ENCODE results near the gene LSP1.

Gene LSP1

DNA sequence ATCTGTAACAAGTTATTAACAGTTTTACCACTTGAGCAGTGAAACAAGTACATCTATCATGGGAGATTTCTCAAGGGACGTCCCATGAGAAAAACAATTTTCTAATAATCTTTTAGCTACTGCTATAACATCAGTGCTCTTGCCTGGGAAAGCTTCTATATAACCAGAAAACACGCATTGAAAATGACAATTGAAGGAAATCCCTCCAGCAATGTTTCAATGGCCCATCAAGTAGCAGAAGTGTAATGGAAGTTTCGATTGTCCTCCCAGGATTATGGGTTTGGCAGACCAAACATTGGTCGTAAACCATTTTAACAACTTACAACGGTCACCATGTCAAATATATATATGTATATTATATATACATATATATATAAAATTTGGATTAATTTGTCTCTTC lies 46.8 kb downstream of the LSP1 start:
- Histone ChIP-seq H3K4me1 (ENCODE audit: control insufficient read depth in 1 of 2, insufficient read depth in 2 of 2, low read length in 2 of 2) (no peaks in the 10 kb centered on the region), H3K79me2 (ENCODE audit: control insufficient read depth, insufficient read depth, low read length, poor library complexity) (no peaks in the 10 kb centered on the region), H4K8ac (ENCODE audit: low read depth, low read length) (no peak overlapping the region), H3K4me3 (ENCODE audit: low read depth, low read length) (no peak overlapping the region), H3K9ac (ENCODE audit: low read length) (no peak overlapping the region), H4K12ac (ENCODE audit: low read depth, low read length) (no peak overlapping the region), H3K23ac (ENCODE audit: low read length) (no peak overlapping the region), H2AK5ac (ENCODE audit: low read length) (no peak overlapping the region), H2BK120ac (ENCODE audit: insufficient read depth, low read length, poor library complexity) (no peak overlapping the region), H3K9me3 (ENCODE audit: insufficient read depth, low read depth, low read length) (no peaks in the 10 kb centered on the region), H4K91ac (ENCODE audit: low read depth, low read length) (no peak overlapping the region), H3K27me3 (ENCODE audit: insufficient read depth, low read length) (no peaks in the 10 kb centered on the region), H3K14ac (ENCODE audit: low read length) (no peak overlapping the region), H3K36me3 (ENCODE audit: control insufficient read depth in 1 of 2, insufficient read depth in 2 of 2, low read length in 2 of 2) (no peaks in the 10 kb centered on the region), H2AFZ (ENCODE audit: insufficient read depth, low read length, poor library complexity) (no peak overlapping the region), H3K4me2 (ENCODE audit: low read length) (no peak overlapping the region), H2BK5ac (ENCODE audit: low read depth, low read length, poor library complexity) (no peak overlapping the region), H3K27ac (ENCODE audit: low read depth, low read length) (no peak overlapping the region), H3K18ac (ENCODE audit: low read length) (no peak overlapping the region), H2BK12ac (ENCODE audit: low read length) (no peak overlapping the region), H3K4ac (ENCODE audit: low read depth, low read length) (no peak overlapping the region), H3K79me1 (ENCODE audit: low read length) (no peaks in the 10 kb centered on the region)
- DNase-seq = no peak
- WGBS (ENCODE audit: extremely low coverage, insufficient coverage, insufficient read length) = no CpG with 5 or more reads among the region's 5 CpGs

- Histone ChIP-seq H3K4me2 (ENCODE audit: low read length) (no peak overlapping the region), H3K4me1 (ENCODE audit: control insufficient read depth in 1 of 2, insufficient read depth in 2 of 2, low read length in 2 of 2) (no peaks in the 10 kb centered on the region), H3K23ac (ENCODE audit: low read length) (no peak overlapping the region), H4K12ac (ENCODE audit: low read depth, low read length) (no peak overlapping the region), H2AFZ (ENCODE audit: insufficient read depth, low read length, poor library complexity) (no peak overlapping the region), H3K36me3 (ENCODE audit: control insufficient read depth in 1 of 2, insufficient read depth in 2 of 2, low read length in 2 of 2) (no peaks in the 10 kb centered on the region), H4K8ac (ENCODE audit: low read depth, low read length) (no peak overlapping the region), H4K91ac (ENCODE audit: low read depth, low read length) (no peak overlapping the region), H3K79me2 (ENCODE audit: control insufficient read depth, insufficient read depth, low read length, poor library complexity) (no peaks in the 10 kb centered on the region), H2BK120ac (ENCODE audit: insufficient read depth, low read length, poor library complexity) (no peak overlapping the region), H3K4ac (ENCODE audit: low read depth, low read length) (no peak overlapping the region), H3K27ac (ENCODE audit: low read depth, low read length) (no peak overlapping the region), H3K27me3 (ENCODE audit: insufficient read depth, low read length) (no peaks in the 10 kb centered on the region), H2BK5ac (ENCODE audit: low read depth, low read length, poor library complexity) (no peak overlapping the region), H2AK5ac (ENCODE audit: low read length) (no peak overlapping the region), H3K18ac (ENCODE audit: low read length) (no peak overlapping the region), H3K9ac (ENCODE audit: low read length) (no peak overlapping the region), H3K4me3 (ENCODE audit: low read depth, low read length) (no peak overlapping the region), H3K9me3 (ENCODE audit: insufficient read depth, low read depth, low read length) (no peaks in the 10 kb centered on the region), H3K79me1 (ENCODE audit: low read length) (no peaks in the 10 kb centered on the region), H3K14ac (ENCODE audit: low read length) (no peak overlapping the region), H2BK12ac (ENCODE audit: low read length) (no peak overlapping the region)
- no CpG with 5 or more reads among the region's 5 CpGs for WGBS (ENCODE audit: extremely low coverage, insufficient coverage, insufficient read length)
- DNase-seq = no peak
Measured at GRCh38 chr11:1906181-1906580, 53.3 kb downstream of the LSP1 start.

DNA sequence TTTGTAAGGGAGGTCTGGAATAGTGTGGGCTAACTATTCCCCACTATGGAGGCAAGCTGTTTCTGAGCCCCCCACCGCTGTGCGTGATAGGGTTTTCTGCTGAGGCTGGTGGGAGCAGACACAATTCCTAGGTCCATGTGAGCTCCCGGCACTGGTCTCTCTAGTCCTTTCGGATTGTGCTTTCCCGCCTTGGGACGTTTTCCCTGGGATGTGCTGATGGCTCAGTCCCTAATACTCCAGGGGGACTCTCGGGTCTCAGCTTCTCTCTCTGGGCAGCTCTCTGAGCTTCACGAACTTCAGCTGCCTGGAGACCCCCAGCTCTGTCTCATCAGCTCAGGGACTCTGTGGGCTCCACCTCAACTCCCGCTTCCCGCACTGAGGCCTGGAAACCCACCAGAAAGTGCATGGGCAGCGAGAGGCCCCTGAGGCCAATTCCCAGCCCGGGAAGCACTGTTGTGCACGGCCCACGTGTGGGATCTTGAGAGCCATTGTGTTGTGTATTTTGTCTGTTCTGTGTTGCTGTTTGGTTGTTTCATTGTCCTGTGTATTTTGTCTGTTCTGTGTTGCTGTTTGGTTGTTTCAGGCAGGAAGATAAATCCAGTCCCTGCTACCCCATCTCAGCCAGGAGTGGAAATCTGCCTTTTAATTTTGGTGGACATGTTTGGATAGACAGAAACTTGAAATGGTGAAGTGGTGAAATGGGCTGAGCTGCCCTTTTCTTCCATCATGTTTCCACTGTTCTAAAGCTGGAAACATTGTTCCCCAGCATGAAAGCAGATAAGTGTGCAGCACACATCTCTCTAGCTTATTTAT lies 53.9 kb downstream of the LSP1 start:
- Histone ChIP-seq H2AFZ (ENCODE audit: insufficient read depth, low read length, poor library complexity) (no peak overlapping the region), H3K27ac (ENCODE audit: low read depth, low read length) (no peak overlapping the region), H3K4ac (ENCODE audit: low read depth, low read length) (no peak overlapping the region), H3K23ac (ENCODE audit: low read length) (no peak overlapping the region), H3K9me3 (ENCODE audit: insufficient read depth, low read depth, low read length) (no peaks in the 10 kb centered on the region), H3K4me1 (ENCODE audit: control insufficient read depth in 1 of 2, insufficient read depth in 2 of 2, low read length in 2 of 2) (no peaks in the 10 kb centered on the region), H4K91ac (ENCODE audit: low read depth, low read length) (no peak overlapping the region), H4K12ac (ENCODE audit: low read depth, low read length) (no peak overlapping the region), H3K79me1 (ENCODE audit: low read length) (no peaks in the 10 kb centered on the region), H3K14ac (ENCODE audit: low read length) (no peak overlapping the region), H4K8ac (ENCODE audit: low read depth, low read length) (no peak overlapping the region), H3K18ac (ENCODE audit: low read length) (no peak overlapping the region), H3K36me3 (ENCODE audit: control insufficient read depth in 1 of 2, insufficient read depth in 2 of 2, low read length in 2 of 2) (no peaks in the 10 kb centered on the region), H2BK120ac (ENCODE audit: insufficient read depth, low read length, poor library complexity) (no peak overlapping the region), H2BK5ac (ENCODE audit: low read depth, low read length, poor library complexity) (no peak overlapping the region), H2BK12ac (ENCODE audit: low read length) (no peak overlapping the region), H3K4me2 (ENCODE audit: low read length) (no peak overlapping the region), H3K79me2 (ENCODE audit: control insufficient read depth, insufficient read depth, low read length, poor library complexity) (no peaks in the 10 kb centered on the region), H3K4me3 (ENCODE audit: low read depth, low read length) (no peak overlapping the region), H3K27me3 (ENCODE audit: insufficient read depth, low read length) (no peaks in the 10 kb centered on the region), H2AK5ac (ENCODE audit: low read length) (no peak overlapping the region), H3K9ac (ENCODE audit: low read length) (no peak overlapping the region)
- no CpG with 5 or more reads among the region's 14 CpGs for WGBS (ENCODE audit: extremely low coverage, insufficient coverage, insufficient read length)
- DNase-seq = no peak

DNA sequence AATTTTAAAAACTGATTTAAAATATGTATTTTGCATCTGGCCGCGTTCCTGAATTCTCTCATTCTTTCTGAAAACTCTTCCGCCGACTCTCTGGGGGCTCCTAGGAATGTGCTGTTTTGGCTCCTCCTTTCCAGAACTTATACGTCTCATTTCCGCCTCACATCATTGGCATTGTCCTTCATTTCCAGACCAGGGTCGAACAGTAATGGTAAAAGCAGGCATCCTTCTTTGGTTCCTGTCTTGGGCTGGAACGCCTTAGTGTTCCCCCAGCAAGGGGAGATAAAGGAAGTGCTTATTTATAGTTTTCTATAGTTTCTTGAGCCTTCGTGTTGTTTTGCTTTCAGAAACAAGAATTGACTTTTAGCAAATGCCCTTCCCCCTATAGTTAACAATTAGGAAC lies 55.7 kb downstream of the LSP1 start:
- no peak overlapping the region for H4K12ac ChIP-seq (ENCODE audit: low read depth, low read length)
- H3K23ac ChIP-seq (ENCODE audit: low read length) = no peak overlapping the region
- H2BK120ac ChIP-seq (ENCODE audit: insufficient read depth, low read length, poor library complexity) = no peak overlapping the region
- no CpG with 5 or more reads among the region's 9 CpGs for WGBS (ENCODE audit: extremely low coverage, insufficient coverage, insufficient read length)
- H2AK5ac ChIP-seq (ENCODE audit: low read length) = no peak overlapping the region
- H3K79me2 ChIP-seq (ENCODE audit: control insufficient read depth, insufficient read depth, low read length, poor library complexity) = no peaks in the 10 kb centered on the region
- H3K4me1 ChIP-seq (ENCODE audit: control insufficient read depth in 1 of 2, insufficient read depth in 2 of 2, low read length in 2 of 2) = no peaks in the 10 kb centered on the region
- H2BK5ac ChIP-seq (ENCODE audit: low read depth, low read length, poor library complexity) = no peak overlapping the region
- no peaks in the 10 kb centered on the region for H3K79me1 ChIP-seq (ENCODE audit: low read length)
- H4K8ac ChIP-seq (ENCODE audit: low read depth, low read length) = no peak overlapping the region
- H3K4ac ChIP-seq (ENCODE audit: low read depth, low read length) = no peak overlapping the region
- H3K27ac ChIP-seq (ENCODE audit: low read depth, low read length) = no peak overlapping the region
- no peak overlapping the region for H3K4me3 ChIP-seq (ENCODE audit: low read depth, low read length)
- no peak for DNase-seq
- H3K18ac ChIP-seq (ENCODE audit: low read length) = no peak overlapping the region
- no peak overlapping the region for H3K9ac ChIP-seq (ENCODE audit: low read length)
- H3K9me3 ChIP-seq (ENCODE audit: insufficient read depth, low read depth, low read length) = peaks cover under 1% of the 10 kb centered on the region
- H3K14ac ChIP-seq (ENCODE audit: low read length) = no peak overlapping the region
- H3K27me3 ChIP-seq (ENCODE audit: insufficient read depth, low read length) = no peaks in the 10 kb centered on the region
- no peak overlapping the region for H2BK12ac ChIP-seq (ENCODE audit: low read length)
- no peak overlapping the region for H4K91ac ChIP-seq (ENCODE audit: low read depth, low read length)
- no peak overlapping the region for H2AFZ ChIP-seq (ENCODE audit: insufficient read depth, low read length, poor library complexity)
- H3K4me2 ChIP-seq (ENCODE audit: low read length) = no peak overlapping the region
- H3K36me3 ChIP-seq (ENCODE audit: control insufficient read depth in 1 of 2, insufficient read depth in 2 of 2, low read length in 2 of 2) = no peaks in the 10 kb centered on the region
